NCI-H146 (cell line): ENCODE measurements around the gene IGSF9B.

Source experiments
- DNase-seq: peaks from one replicate; lab custom pipeline; 2025; lab: John Stamatoyannopoulos, UW

IGSF9B gene

GRCh38 chr11:133901316-133901715, 55.5 kb downstream of the IGSF9B start:
- no peak for DNase-seq

DNA sequence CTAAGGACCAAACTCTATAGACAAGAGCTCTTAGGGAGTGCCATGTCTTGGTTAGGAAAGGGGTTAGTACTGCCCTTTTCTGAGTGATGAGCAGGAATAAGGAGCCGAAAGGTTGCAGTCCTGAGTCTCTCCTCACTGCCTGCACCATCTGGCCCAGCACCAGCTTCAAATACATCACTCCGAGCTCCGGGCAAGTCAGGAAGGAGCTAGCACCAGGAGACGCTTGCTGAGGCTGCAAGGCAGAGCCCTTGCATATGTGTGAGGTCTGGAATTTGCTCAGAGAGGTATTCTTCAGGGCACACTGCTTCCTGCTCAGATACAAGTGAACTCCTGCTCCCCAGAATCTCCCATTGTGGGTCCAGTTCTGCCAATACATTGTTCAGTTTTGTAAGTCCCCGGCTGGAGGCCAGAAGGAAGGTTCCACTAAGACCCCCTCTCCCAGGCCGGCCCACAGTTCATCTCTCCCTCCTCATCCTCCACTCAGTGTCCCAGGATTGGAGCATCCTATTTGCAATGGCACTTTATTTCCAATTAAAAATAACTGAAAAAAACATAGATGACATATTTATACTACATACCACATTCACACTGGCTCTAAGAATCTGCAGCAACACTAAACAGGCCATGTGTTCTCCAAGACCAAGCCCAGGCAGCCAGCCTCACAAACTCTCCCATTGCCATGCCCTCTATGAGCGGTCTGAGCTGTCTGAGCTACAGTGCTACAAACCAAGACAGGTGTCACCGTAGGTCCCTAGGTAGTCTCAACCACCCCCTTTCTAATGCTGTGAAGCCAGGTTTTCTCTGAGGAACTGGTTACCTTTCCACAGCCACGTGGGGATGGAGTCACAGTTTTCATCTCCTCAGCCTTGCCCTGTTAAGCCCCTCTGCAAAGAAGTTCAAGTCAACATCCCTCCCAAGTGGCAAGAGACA, 56.3 kb downstream of the IGSF9B start:
- no peak for DNase-seq

GRCh38 chr11:133898770-133899115, 58.0 kb downstream of the IGSF9B start:
- no peak for DNase-seq

DNA sequence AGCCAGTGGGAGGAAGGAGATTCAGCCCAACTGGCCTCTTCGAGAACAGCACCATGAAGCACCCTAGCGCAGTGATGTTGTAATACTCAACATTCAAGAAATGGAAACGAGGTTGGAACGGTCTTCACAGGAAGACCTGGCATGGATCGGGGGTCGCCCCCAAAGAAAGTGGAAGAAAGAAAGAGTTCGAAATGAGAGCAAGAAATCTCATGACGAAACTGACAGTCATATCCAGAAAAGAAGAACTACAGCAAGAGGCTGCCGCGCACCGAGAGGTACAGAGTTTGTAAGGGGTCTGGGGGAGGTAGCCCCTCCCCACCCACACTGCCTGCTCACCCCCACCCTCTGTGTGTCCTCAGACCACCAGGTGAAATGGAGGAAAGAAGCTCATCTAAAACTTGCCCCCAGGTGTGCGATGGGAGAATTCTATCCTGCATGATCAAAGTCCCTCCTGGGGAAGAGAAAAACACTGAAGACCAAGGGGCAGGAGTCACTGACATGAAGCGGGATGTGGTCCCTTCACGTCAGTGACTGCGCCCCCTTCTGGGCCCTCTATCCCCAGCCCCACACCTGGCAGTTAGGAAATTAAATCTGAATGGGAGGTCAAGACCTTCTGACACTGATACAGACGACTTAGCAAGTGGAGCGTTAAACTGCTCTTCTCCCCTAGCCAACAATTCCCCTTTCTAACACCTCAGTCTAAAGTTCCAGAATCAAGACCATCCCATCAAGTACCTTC, 58.6 kb downstream of the IGSF9B start:
- DNase-seq: no peak

DNA sequence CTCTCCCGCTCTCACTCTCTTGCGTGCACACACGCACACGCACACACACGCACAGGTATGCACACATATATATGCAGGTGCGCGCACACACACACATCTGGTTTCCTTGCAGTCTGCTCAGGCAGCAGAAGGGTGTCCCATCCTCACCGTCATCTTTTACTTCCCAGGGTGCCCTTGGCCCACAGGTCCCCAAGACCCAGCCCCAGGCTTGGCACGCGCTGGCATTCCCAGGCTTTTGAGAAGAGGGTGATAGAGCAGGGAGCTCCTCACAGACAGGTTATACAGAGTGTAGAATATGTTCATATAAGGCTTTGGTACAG, 59.5 kb downstream of the IGSF9B start:
- no peak for DNase-seq

DNA sequence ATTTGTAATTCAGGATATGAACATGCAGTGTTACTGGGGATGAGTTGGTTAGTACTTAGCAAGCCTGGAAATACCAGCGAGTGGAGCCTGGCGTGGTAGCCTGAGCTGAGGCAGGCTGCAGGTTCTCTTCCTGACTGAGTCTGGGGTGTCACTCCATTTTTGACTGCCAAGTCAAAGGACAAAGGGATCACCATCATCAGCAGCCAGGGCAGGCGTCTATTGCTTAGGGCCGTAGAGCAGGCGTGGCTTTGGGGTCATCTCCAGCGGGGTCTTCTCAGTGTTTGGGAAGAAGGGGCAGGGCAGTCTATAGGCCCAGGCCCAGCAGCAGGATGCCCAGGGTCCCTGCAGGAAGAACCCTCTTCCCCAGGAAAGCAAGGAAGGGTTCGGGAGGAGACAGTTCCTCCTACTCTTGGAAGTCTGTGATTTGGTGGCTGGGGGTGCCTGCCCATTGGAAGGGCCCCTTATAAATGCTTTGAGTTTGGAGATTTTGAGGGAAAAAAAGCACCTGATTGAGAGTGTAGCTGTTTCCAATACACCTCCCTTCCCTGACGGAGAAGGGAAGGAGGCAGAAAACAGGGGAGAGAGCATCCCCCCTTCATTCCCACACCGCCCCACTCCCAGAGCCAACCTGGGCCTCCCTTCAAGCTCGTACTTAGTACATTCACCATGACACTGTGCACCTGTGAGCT, 60.0 kb downstream of the IGSF9B start:
- DNase-seq: no peak

- DNase-seq: no peak
Measured at GRCh38 chr11:133896028-133896427, 60.7 kb downstream of the IGSF9B start.

DNA sequence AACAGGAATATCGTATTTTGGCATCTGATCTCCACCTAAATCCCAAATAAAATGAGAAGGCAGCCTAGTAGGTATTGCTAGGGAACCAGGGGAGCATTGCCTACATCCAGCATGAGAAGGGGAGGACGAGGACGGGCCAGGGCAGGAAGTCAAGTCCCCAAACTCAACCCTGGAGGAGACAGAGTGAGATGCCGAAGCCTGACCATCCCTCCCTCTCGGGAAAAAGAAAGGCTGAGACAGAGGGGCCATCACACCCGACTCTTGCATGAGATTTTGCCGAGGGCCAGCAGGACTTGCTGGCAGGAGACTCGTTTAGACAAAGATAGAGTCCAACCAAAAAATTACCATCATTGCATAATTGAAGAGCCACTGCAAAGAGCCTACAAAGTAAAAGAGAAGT, 61.2 kb downstream of the IGSF9B start:
- no peak for DNase-seq

- DNase-seq: no peak
Measured at GRCh38 chr11:133895061-133895479, 61.7 kb downstream of the IGSF9B start.

- DNase-seq: no peak
Measured at GRCh38 chr11:133893381-133893780, 63.4 kb downstream of the IGSF9B start.

- DNase-seq: no peak
Measured at GRCh38 chr11:133892584-133893380, 64.0 kb downstream of the IGSF9B start.

DNA sequence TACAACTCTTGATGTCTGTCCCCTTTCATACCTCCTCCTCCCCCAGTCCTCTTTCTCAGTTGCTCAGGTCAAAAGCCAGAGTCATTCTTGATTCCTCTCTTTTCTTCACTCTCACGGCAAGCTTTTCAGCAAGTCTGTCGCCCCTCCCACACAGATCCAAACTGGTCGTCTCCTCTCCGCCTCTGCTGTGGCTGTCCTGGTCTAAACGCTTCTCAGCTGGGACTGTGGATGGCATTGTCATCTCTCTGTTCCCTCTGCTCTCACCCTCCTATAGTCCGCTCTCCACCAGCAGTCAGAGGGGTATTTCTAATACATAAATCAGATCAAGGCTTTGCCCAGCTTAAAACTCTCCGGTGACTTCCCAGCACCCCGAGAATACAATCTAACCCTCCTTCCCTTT, 64.6 kb downstream of the IGSF9B start:
- DNase-seq: no peak

- DNase-seq: no peak
Measured at GRCh38 chr11:133889893-133890292, 66.9 kb downstream of the IGSF9B start.

- no peak for DNase-seq
Measured at GRCh38 chr11:133889188-133889587, 67.6 kb downstream of the IGSF9B start.

- DNase-seq: no peak
Measured at GRCh38 chr11:133887692-133888332, 69.0 kb downstream of the IGSF9B start.

GRCh38 chr11:133886029-133886428, 70.7 kb downstream of the IGSF9B start:
- DNase-seq: no peak

DNA sequence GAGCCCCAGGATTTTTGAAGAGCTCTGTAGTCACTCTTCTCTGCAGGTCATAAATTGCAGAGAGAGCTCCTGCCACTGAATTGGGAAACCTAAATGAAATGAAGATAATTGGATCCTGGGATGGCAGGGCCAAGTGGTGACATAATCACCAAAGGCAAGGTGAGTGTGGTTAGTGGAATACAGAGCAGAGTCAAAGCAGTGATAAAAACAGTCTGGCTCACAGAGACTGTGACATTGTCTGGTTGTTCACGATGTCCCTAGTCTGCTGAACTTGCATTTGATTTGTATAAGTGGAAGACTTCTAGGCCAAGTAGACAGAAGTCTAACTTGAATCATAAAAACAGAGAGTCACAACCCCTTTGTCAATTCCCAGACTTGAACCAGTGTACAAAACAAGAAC, 84.6 kb downstream of the IGSF9B start:
- DNase-seq: no peak

GRCh38 chr11:133867456-133867855, 89.3 kb downstream of the IGSF9B start:
- DNase-seq: no peak

- DNase-seq: no peak
Measured at GRCh38 chr11:133865466-133865865, 91.3 kb downstream of the IGSF9B start.

DNA sequence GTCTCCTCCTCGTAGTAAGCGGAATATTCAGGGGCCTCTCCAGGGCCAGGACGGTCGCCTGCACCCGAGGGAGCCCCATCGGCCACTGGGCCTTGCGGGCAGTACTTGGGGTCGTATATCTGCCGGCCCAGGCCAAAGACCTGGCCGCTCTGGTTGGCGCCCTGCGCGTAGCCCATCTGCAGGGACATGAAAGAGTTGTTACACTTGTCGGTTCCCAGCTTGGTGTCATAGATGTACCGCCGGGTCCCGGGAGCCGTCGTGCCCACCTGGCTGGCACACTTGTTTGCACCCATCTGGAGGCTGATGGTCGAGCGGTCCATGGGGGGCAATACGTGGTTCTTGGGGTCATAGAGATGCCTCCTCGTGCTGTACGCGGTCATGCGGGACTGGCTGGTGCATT, 92.0 kb downstream of the IGSF9B start:
- DNase-seq: no peak

GRCh38 chr11:133860151-133860550, 96.6 kb downstream of the IGSF9B start:
- no peak for DNase-seq
